ENCODE measurements around the gene IL1RL1.

The IL1RL1 gene

DNA sequence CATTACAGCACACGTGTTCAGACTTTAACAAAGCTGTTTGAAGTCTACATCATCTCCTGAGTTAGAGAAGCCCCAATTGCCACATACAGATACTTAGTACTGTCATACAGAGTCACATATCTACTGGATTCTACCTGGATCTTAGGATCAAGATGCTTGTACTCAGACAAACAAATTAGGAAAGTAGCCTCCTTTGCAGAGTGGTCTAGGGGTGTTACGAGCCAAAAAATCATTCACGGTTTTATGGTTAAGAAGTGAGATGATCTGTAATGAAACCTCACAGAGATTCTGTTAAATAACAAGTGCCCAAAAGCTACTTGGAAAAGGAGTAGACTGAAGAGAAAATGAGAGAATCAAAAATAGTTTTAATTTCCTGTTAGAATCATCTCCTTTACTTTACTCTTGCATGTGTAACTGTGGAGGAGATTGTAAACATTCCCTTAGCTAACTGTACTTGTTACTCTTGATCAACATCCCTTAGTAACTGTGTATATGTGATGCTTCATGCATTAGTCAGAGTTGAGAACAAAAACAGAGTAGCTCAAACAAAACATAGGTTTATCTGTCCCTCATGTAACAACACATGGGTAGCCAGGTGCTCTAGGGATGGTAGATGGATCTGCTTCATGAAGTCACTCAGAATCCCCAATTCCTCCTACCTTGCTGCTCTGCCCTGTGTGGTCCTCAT, 16.4 kb upstream of the IL1RL1 start:
- Histone ChIP-seq H3K27ac (ENCODE audit: low read depth, low read length, poor library complexity, severe bottlenecking) (no peak overlapping the region), H3K4me3 (ENCODE audit: low read depth, low read length, poor library complexity, severe bottlenecking) (no peak overlapping the region), H3K27me3 (ENCODE audit: insufficient read depth, low read length) (no peaks in the 10 kb centered on the region), H3F3A (ENCODE audit: insufficient read depth, low read length) (no peaks in the 10 kb centered on the region), H3K9me2 (ENCODE audit: low read depth, low read length) (no peaks in the 10 kb centered on the region), H3K79me2 (ENCODE audit: insufficient read depth, low read length) (no peaks in the 10 kb centered on the region), H4K20me1 (ENCODE audit: insufficient read depth, low read length) (no peaks in the 10 kb centered on the region), H3K36me3 (ENCODE audit: insufficient read depth, low read length) (no peaks in the 10 kb centered on the region), H2AFZ (ENCODE audit: low read length) (no peak overlapping the region), H3K4me1 (ENCODE audit: insufficient read depth, low read length, severe bottlenecking) (no peaks in the 10 kb centered on the region), H3K4me2 (ENCODE audit: low read length) (no peak overlapping the region), H3K9ac (ENCODE audit: low read length) (no peak overlapping the region), H3K9me3 (ENCODE audit: low read length) (no peaks in the 10 kb centered on the region)
- no peak for TF ChIP-seq EZH2 (IDR thresholded peaks at IDR 0.05; ENCODE audit: borderline replicate concordance, low read length)
- TF ChIP-seq, protein P1, sequence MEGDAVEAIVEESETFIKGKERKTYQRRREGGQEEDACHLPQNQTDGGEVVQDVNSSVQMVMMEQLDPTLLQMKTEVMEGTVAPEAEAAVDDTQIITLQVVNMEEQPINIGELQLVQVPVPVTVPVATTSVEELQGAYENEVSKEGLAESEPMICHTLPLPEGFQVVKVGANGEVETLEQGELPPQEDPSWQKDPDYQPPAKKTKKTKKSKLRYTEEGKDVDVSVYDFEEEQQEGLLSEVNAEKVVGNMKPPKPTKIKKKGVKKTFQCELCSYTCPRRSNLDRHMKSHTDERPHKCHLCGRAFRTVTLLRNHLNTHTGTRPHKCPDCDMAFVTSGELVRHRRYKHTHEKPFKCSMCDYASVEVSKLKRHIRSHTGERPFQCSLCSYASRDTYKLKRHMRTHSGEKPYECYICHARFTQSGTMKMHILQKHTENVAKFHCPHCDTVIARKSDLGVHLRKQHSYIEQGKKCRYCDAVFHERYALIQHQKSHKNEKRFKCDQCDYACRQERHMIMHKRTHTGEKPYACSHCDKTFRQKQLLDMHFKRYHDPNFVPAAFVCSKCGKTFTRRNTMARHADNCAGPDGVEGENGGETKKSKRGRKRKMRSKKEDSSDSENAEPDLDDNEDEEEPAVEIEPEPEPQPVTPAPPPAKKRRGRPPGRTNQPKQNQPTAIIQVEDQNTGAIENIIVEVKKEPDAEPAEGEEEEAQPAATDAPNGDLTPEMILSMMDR (IDR thresholded peaks at IDR 0.05; ENCODE audit: low read length) = no peak

DNA sequence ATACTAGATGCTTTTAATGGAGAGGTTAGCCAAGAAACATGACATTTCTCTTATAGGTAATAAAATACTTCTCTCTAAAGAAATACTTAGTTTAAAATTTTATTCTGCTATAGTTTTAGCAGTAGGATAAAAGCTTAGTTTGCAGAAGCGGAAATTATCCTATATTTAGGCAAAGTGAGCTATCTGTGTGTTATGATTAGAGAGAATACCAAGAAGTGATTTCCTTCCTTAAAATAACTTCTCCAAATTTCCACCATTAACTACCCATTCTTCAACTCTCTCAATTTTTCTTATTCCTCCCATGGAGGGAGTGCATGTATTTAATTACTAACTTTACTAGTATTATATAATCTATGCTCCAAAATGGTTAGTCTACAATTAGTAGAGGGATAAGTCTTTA, 15.8 kb upstream of the IL1RL1 start:
- Histone ChIP-seq H3K9me3 (ENCODE audit: low read length) (no peaks in the 10 kb centered on the region), H3K27me3 (ENCODE audit: insufficient read depth, low read length) (no peaks in the 10 kb centered on the region), H3K27ac (ENCODE audit: low read depth, low read length, poor library complexity, severe bottlenecking) (no peak overlapping the region), H2AFZ (ENCODE audit: low read length) (no peak overlapping the region), H4K20me1 (ENCODE audit: insufficient read depth, low read length) (no peaks in the 10 kb centered on the region), H3K4me3 (ENCODE audit: low read depth, low read length, poor library complexity, severe bottlenecking) (no peak overlapping the region), H3K4me2 (ENCODE audit: low read length) (no peak overlapping the region), H3K9ac (ENCODE audit: low read length) (no peak overlapping the region), H3K9me2 (ENCODE audit: low read depth, low read length) (no peaks in the 10 kb centered on the region), H3K36me3 (ENCODE audit: insufficient read depth, low read length) (no peaks in the 10 kb centered on the region), H3F3A (ENCODE audit: insufficient read depth, low read length) (no peaks in the 10 kb centered on the region), H3K4me1 (ENCODE audit: insufficient read depth, low read length, severe bottlenecking) (no peaks in the 10 kb centered on the region), H3K79me2 (ENCODE audit: insufficient read depth, low read length) (no peaks in the 10 kb centered on the region)
- no peak for TF ChIP-seq EZH2 (IDR thresholded peaks at IDR 0.05; ENCODE audit: borderline replicate concordance, low read length)
- TF ChIP-seq, protein P1 (IDR thresholded peaks at IDR 0.05; ENCODE audit: low read length) = no peak

DNA sequence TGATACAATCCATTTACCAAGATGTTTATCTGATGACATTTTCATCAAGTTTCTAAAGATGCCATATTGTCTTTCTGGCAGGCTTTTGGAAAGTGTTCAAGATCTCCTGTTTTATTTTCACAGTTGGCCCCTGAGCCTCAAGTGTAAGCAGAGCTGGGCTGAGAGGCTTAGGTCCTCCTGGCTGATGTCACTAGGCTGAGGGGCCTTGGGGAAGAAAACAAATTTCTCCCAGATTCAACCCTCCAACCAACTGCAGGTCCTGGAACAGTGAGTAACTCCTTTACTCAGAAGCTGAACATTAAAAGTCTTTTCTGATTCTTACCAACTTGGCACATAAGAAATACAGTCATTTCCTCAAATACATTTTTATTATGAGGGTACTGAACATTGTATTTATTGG, 14.9 kb upstream of the IL1RL1 start:
- H3K9me3 ChIP-seq (ENCODE audit: low read length) = no peaks in the 10 kb centered on the region
- H3K4me1 ChIP-seq (ENCODE audit: insufficient read depth, low read length, severe bottlenecking) = no peaks in the 10 kb centered on the region
- H3K4me2 ChIP-seq (ENCODE audit: low read length) = no peak overlapping the region
- no peaks in the 10 kb centered on the region for H3K36me3 ChIP-seq (ENCODE audit: insufficient read depth, low read length)
- H3K27me3 ChIP-seq (ENCODE audit: insufficient read depth, low read length) = no peaks in the 10 kb centered on the region
- no peak for TF ChIP-seq EZH2 (IDR thresholded peaks at IDR 0.05; ENCODE audit: borderline replicate concordance, low read length)
- TF ChIP-seq, protein P1 (IDR thresholded peaks at IDR 0.05; ENCODE audit: low read length) = no peak
- H4K20me1 ChIP-seq (ENCODE audit: insufficient read depth, low read length) = no peaks in the 10 kb centered on the region
- no peaks in the 10 kb centered on the region for H3K9me2 ChIP-seq (ENCODE audit: low read depth, low read length)
- no peak overlapping the region for H2AFZ ChIP-seq (ENCODE audit: low read length)
- no peaks in the 10 kb centered on the region for H3K79me2 ChIP-seq (ENCODE audit: insufficient read depth, low read length)
- no peaks in the 10 kb centered on the region for H3F3A ChIP-seq (ENCODE audit: insufficient read depth, low read length)
- no peak overlapping the region for H3K4me3 ChIP-seq (ENCODE audit: low read depth, low read length, poor library complexity, severe bottlenecking)
- H3K27ac ChIP-seq (ENCODE audit: low read depth, low read length, poor library complexity, severe bottlenecking) = no peak overlapping the region
- no peak overlapping the region for H3K9ac ChIP-seq (ENCODE audit: low read length)

Measured in OCI-LY1 (cell line).